OCI-LY7 (cell line): Measurements from ENCODE around the gene TMEM209.

Experiments used
- CTCF ChIP-seq: fragments of 200-600 bp; sonication (generic); conservative IDR thresholded peaks from 2 replicates; pipeline ENCODE4 v1.5.1; 2014; ENCODE audit warnings: mild to moderate bottlenecking, antibody characterized with exemption, low read length, moderate library complexity, mixed read lengths
- EZH2phosphoT487 ChIP-seq: fragments of 200-600 bp; sonication (generic); IDR thresholded peaks from 2 replicates; pipeline ENCODE4 v1.6.1; 2018; ENCODE audit warnings: low read depth, borderline replicate concordance, mild to moderate bottlenecking, mixed run types, antibody characterized with exemption, low read length, moderate library complexity, mixed read lengths

DNA sequence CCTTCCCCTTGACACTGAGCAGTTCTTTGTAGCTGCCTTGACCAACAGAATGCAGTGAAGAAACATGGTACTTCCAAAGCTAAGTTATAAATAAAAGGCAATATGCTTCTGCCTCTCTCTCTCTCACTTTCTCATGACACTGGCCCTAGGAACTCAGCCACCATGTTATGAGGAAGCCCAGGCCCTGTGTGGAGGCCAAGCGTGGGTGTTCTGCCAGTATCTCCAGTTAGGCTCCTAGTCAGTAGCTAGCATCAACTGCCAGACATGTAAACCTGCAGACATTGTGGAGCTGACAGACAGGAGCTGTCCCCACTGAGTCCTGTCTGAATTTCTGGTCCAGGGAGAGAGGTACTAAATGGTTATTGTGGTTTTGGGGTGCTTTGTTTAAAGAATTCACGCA, 45.2 kb downstream of the TMEM209 start:
- no peak for TF ChIP-seq CTCF
- no peak for TF ChIP-seq EZH2phosphoT487
